Stimulated activated CD4-positive, alpha-beta T cell treated with anti-CD3 and anti-CD28 coated beads, Interleukin-1b, Interleukin-23, amount 100 ng/mL, for 1 hour (primary cell): ENCODE results near the gene VAT1.
"Not testable (repeated sequence)": the region's sequence is repeated elsewhere in the genome, so short reads cannot be mapped to it uniquely, and the experiment has no call there.

Experiments used
- DNase-seq, 2 donors: peaks; one replicate each; pipeline ENCODE4 v3.0.0-alpha.2; 2020; ENCODE audit warnings: low read depth in 2 of 2

The VAT1 gene

DNA sequence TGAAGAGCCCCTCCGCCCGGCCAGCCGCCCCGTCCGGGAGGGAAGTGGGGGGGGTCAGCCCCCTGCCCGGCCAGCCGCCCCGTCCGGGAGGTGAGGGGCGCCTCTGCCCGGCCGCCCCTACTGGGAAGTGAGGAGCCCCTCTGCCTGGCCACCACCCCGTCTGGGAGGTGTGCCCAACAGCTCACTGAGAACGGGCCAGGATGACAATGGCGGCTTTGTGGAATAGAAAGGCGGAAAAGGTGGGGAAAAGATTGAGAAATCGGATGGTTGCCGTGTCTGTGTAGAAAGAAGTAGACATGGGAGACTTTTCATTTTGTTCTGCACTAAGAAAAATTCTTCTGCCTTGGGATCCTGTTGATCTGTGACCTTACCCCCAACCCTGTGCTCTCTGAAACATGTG lies 48.9 kb downstream of the VAT1 start:
- not testable (repeated sequence) for DNase-seq

DNA sequence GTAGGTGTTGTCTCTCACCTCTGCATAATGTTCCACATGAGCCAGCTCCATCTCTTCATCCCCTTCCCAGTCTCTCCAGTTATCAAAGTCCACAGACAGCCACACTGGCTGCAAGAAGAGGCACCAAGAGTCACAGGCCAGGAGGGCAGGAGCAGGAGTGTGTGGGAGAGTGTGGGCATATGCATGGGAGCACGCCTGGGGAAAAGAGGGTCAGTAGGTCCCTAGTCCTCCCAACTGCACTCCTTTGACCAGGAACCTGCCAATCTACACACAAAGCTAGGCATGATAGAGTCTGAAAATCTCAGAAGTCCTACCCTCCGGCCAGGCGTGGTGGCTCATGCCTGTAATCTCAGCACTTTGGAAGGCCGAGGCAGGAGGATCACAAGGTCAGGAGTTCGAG lies 50.6 kb downstream of the VAT1 start:
- DNase-seq: no peak

DNA sequence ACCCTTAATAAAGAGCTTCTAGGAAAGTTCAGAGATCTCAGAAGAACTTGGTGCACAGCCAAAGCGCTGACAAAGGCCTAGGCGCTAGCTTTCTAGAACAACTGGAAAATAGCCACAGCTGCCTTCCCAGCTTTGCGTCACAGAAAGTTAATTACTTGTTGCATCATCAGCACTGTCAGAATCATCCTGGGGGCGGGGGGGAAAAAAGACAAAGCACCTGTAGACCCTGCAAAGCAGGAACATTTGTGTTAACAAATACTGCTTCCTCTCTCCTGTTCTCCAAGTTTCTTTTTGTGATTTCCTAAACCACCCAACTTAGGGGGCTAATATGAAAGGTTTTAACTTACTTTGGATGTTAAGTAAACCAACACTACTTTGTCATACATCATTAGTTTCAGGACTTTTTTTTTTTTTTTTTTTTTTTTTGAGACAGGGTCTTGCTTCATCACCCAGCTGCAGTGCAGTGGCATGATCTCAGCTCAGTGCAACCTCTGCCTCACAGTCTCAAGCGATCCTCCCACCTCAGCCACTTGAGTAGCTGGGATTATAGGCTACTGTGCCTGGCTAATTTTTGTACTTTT lies 53.1 kb downstream of the VAT1 start:
- no peak for DNase-seq

DNA sequence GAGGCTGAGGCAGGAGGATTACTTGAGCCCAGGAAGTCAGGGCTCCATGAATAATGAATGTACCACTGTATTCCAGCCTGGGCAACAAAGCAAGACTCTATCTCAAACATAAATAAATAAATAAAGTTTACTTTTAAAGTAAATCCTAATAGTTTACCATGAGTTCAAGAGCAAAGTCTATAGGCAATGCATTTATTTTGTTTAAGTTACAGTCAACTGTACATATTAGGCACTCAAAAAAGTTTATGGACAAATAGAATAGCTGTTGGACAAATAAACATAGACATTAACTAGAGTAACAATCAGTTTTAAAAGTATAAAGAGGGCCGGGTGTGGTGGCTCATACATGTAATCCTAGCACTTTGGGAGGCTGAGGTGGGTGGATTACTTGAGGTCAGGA lies 54.3 kb downstream of the VAT1 start:
- DNase-seq: no peak
